Psoas muscle (tissue), 8 donors: ENCODE results near the gene PDIA3. TPM values are rescaled to one million over a fixed set of nuclear protein-coding genes. Genes with fewer than 3 reads are reported as not detected.
A peak's percentile ranks its signal among the peaks of the same experiment; 100 is the strongest.

Experiments
- ATAC-seq, 4 donors: fragments of 200-7000 bp; cut with Tn5 transposase; one replicate each; pipeline ENCODE4 v1.9.1; 2020; ENCODE audit warnings: moderate library complexity in 3 of 4, mild to moderate bottlenecking in 2 of 4
- DNase-seq, 2 donors: peaks; one replicate each; pipeline ENCODE4 v3.0.0-alpha.2; 2020
- H3K27ac ChIP-seq: fragments of 200-600 bp; one replicate; pipeline ENCODE4 v1.8.0; 2022
- H3K27me3 ChIP-seq, 3 donors: fragments of 200-600 bp in 1 of 3; one replicate each; pipeline versions ENCODE4 v1.6.1 to v1.8.0; 2013 to 2022; ENCODE audit warnings: low read length in 2 of 3, mild to moderate bottlenecking in 2 of 3, moderate library complexity in 1 of 3; ENCODE audit not compliant: insufficient read depth in 3 of 3
- H3K36me3 ChIP-seq, 2 donors: fragments of 200-600 bp in 1 of 2; one replicate each; pipeline versions ENCODE4 v1.6.1 to v1.8.0; 2013 to 2022; ENCODE audit warnings: low read depth in 1 of 2, mild to moderate bottlenecking in 1 of 2, moderate library complexity in 1 of 2; ENCODE audit not compliant: insufficient read depth in 1 of 2
- H3K4me1 ChIP-seq: fragments of 200-600 bp; one replicate; pipeline ENCODE4 v1.8.0; 2022
- H3K4me3 ChIP-seq: fragments of 200-600 bp; one replicate; pipeline ENCODE4 v1.8.0; 2022; ENCODE audit warnings: mild to moderate bottlenecking
- H3K9me3 ChIP-seq: fragments of 200-600 bp; one replicate; pipeline ENCODE4 v1.8.0; 2022
- CTCF ChIP-seq: fragments of 200-600 bp; IDR thresholded peaks from one replicate; pipeline ENCODE4 v1.8.0; 2022; ENCODE audit warnings: antibody characterized with exemption
- WGBS, 3 donors: extraction: QIAGEN DNeasy Blood & Tissue Kit; methylation state at CpG; one replicate each; pipeline versions ENCODE4 v1.1.6 to v1.1.7; 2013; 5-methylcytosine and 5-hydroxymethylcytosine counted together
- intact Hi-C, 2 donors: fragments of 100-400 bp; cut with DNase I; formaldehyde crosslinking; loops; one replicate each; pipeline versions ENCODE4 v1.11.0 to v1.14.2; 2022
- polyA plus RNA-seq, 3 donors: library from polyadenylated mRNA; stranded (reverse); fragments of 200-250 nt; gene quantifications; one replicate each; pipeline ENCODE4 v1.2.3, GENCODE V29; 2013
- total RNA-seq, 4 donors: library from RNA; stranded (reverse); fragmentation: NEBNext Ultra II Directional in 2 of 4; extraction: Animal tissue kit (Norgen Biotek cat#: 25700) in 2 of 4; gene quantifications; one replicate each; pipeline versions ENCODE4 v1.2.1 to v1.2.4, GENCODE V29; 2021 to 2023
- donor health status: healthy with polysubstance abuse.
- donor health status: DM: no; HTN: no; CAD: no; lungs with moderate emphysema.
- donor health status: Bipolar disorder and iron deficiency.
- donor health status: healthy.
- donor health status: DM: yes; HTN: yes; CAD: no.
- donor health status: DM: no; HTN: no; CAD: no.
- donor health status: DM: no; HTN: no; CAD: no.
- donor health status: DM: yes; HTN: yes; CAD: no.

The PDIA3 gene
- total and polyA plus RNA-seq, 7 donors = 48.0 to 89.0 (median 62.1) TPM

GRCh38 chr15:43762824-43763223 lies 16.6 kb downstream of the PDIA3 start:
- Histone ChIP-seq H3K36me3 (peaks cover 17 to 100% of the 10 kb centered on the region in 2 donors), H3K9me3 (no peaks in the 10 kb centered on the region), H3K4me3 (no peak overlapping the region), H3K27ac (no peak overlapping the region), H3K4me1 (peaks cover 8% of the 10 kb centered on the region), H3K27me3 (no peaks in the 10 kb centered on the region)
- DNase-seq (no peak), ATAC-seq (no peak)
- 79 to 85% (median 83%) methylated on average over 6 of the region's 6 CpGs for WGBS, 3 donors
- intact Hi-C loops = no loop called here
- TF ChIP-seq CTCF = no peak

GRCh38 chr15:43763819-43764446 lies 17.7 kb downstream of the PDIA3 start:
- no peaks in the 10 kb centered on the region for H3K27me3 ChIP-seq
- H3K4me3 ChIP-seq = no peak overlapping the region
- peaks cover 8% of the 10 kb centered on the region for H3K4me1 ChIP-seq
- intact Hi-C loops = no loop called here
- ATAC-seq = no peak
- TF ChIP-seq CTCF = no peak
- H3K9me3 ChIP-seq = no peaks in the 10 kb centered on the region
- peaks cover 21 to 100% of the 10 kb centered on the region in 2 donors for H3K36me3 ChIP-seq
- H3K27ac ChIP-seq = peak overlapping the region; percentile 21
- no peak for DNase-seq
- WGBS, 3 donors = 44 to 55% (median 49%) methylated on average over 2 of the region's 2 CpGs

GRCh38 chr15:43769584-43770228 lies 23.5 kb downstream of the PDIA3 start:
- peak in 3 of 4 donors; percentile 54 to 67 (median 54) for ATAC-seq
- intact Hi-C loops = no loop called here
- peak; percentile 64 for TF ChIP-seq CTCF
- Histone ChIP-seq H3K27me3 (no peaks in the 10 kb centered on the region), H3K4me3 (no peak overlapping the region), H3K27ac (no peak overlapping the region), H3K4me1 (no peaks in the 10 kb centered on the region), H3K36me3 (peaks cover 19 to 96% of the 10 kb centered on the region in 2 donors), H3K9me3 (no peaks in the 10 kb centered on the region)
- peak in 1 of 2 donors; percentile 44 for DNase-seq
- 76 to 77% (median 76%) methylated on average over 5 of the region's 5 CpGs for WGBS, 3 donors

GRCh38 chr15:43771816-43772215 lies 25.6 kb downstream of the PDIA3 start:
- WGBS, 3 donors = 61 to 77% (median 73%) methylated on average over 2 of the region's 2 CpGs
- Histone ChIP-seq H3K4me3 (no peak overlapping the region), H3K27me3 (no peaks in the 10 kb centered on the region), H3K9me3 (no peaks in the 10 kb centered on the region), H3K4me1 (no peaks in the 10 kb centered on the region), H3K36me3 (peaks cover 11 to 75% of the 10 kb centered on the region in 2 donors), H3K27ac (no peak overlapping the region)
- TF ChIP-seq CTCF = no peak
- ATAC-seq = no peak
- DNase-seq = no peak
- intact Hi-C loops = no loop called here
